Stomach (tissue), 9 donors: Measurements from ENCODE around the gene PTPRM. TPM values are rescaled to one million over a fixed set of nuclear protein-coding genes. Genes with fewer than 3 reads are reported as not detected.

Source experiments
- DNase-seq, 2 donors: peaks; one replicate each; pipeline versions ENCODE4 v3.0.0 to v3.0.0-alpha.2; 2013 to 2019
- H3K27ac ChIP-seq, 5 donors: fragments of 200-600 bp in 4 of 5; sonication (generic) in 4 of 5; one replicate each; pipeline ENCODE4 v1.5.1; 2013 to 2019; ENCODE audit warnings: mild to moderate bottlenecking in 1 of 5, moderate library complexity in 1 of 5
- H3K27me3 ChIP-seq, 3 donors: fragments of 200-600 bp; sonication (generic); one replicate each; pipeline ENCODE4 v1.5.1; 2017 to 2019; ENCODE audit warnings: mixed run types in 1 of 3
- H3K36me3 ChIP-seq, 4 donors: fragments of 200-600 bp; sonication (generic); 1 replicate in 3 of 4; 2 replicates in 1 of 4; pipeline ENCODE4 v1.5.1; 2016 to 2019
- H3K4me1 ChIP-seq, 4 donors: fragments of 200-600 bp; sonication (generic); one replicate each; pipeline ENCODE4 v1.5.1; 2016 to 2019
- H3K4me3 ChIP-seq, 4 donors: fragments of 200-600 bp; sonication (generic) in 3 of 4; one replicate each; pipeline ENCODE4 v1.5.1; 2016 to 2019; ENCODE audit warnings: mild to moderate bottlenecking in 1 of 4
- H3K9me3 ChIP-seq, 4 donors: fragments of 200-600 bp; sonication (generic); one replicate each; pipeline ENCODE4 v1.5.1; 2016 to 2019
- CTCF ChIP-seq, 7 experiments: fragments of 450-650 bp in 4 of 7; fragments of 200-600 bp in 3 of 7; sonication (generic) in 3 of 7; IDR thresholded peaks; one replicate each; pipeline ENCODE4 v1.5.1; 2016 to 2019; ENCODE audit warnings: antibody characterized with exemption in 7 of 7, control low read depth in 2 of 7, mild to moderate bottlenecking in 1 of 7
- EP300 ChIP-seq: sonication (generic); formaldehyde crosslinking; IDR thresholded peaks from one replicate; pipeline ENCODE4 v1.6.1; 2017; ENCODE audit warnings: antibody characterized with exemption
- POLR2A ChIP-seq, 4 donors: fragments of 450-650 bp; IDR thresholded peaks; one replicate each; pipeline ENCODE4 v1.6.1; 2016; ENCODE audit warnings: antibody characterized with exemption in 4 of 4, control low read depth in 2 of 4, mild to moderate bottlenecking in 1 of 4, moderate library complexity in 1 of 4
- POLR2AphosphoS5 ChIP-seq, 3 donors: sonication (generic); formaldehyde crosslinking; IDR thresholded peaks; one replicate each; pipeline ENCODE4 v1.6.1; 2016; ENCODE audit warnings: antibody characterized with exemption in 3 of 3
- WGBS, 5 donors: extraction: QIAGEN DNeasy Blood & Tissue Kit in 3 of 5; methylation state at CpG; one replicate each; pipeline versions ENCODE4 v1.1.5 to v1.1.7; 2013 to 2018; 5-methylcytosine and 5-hydroxymethylcytosine counted together
- intact Hi-C: fragments of 100-400 bp; cut with DNase I; formaldehyde crosslinking; loops from one replicate; pipeline ENCODE4 v1.15.1; 2023; ENCODE audit warnings: low total_unique reads
- polyA plus RNA-seq, 3 donors: library from polyadenylated mRNA; stranded (reverse); fragments of 200-250 nt; gene quantifications; one replicate each; pipeline ENCODE4 v1.2.3, GENCODE V29; 2013
- total RNA-seq, 5 donors: library from RNA; depleted of rRNA; stranded (reverse); fragments of >200 nt; gene quantifications; one replicate each; pipeline versions ENCODE4 v1.1.0 to v1.2.3, GENCODE V29; 2014 to 2016
- donor health status: healthy with polysubstance abuse.
- donor health status: Bipolar disorder and iron deficiency.
- donor health status: healthy.

Gene PTPRM
- total and polyA plus RNA-seq, 8 donors = 7.5 to 246 (median 58.2) TPM

- peak in 1 of 2 donors; percentile 36 for DNase-seq
- intact Hi-C loops = no loop called here
- Histone ChIP-seq H3K27ac (no peak overlapping the region), H3K4me3 (no peak overlapping the region), H3K36me3 (peaks cover 0 to 5% (median 0%) of the 10 kb centered on the region in 4 donors), H3K4me1 (no peaks in the 10 kb centered on the region), H3K27me3 (no peaks in the 10 kb centered on the region), H3K9me3 (no peaks in the 10 kb centered on the region)
- WGBS, 5 donors = 54 to 73% (median 63%) methylated on average over 6 of the region's 6 CpGs
- TF ChIP-seq CTCF (IDR thresholded peaks at IDR 0.05) = no peak
Observed at GRCh38 chr18:7974200-7974874, 407.2 kb downstream of the PTPRM start.

GRCh38 chr18:7977897-7978296 lies 410.8 kb downstream of the PTPRM start:
- Histone ChIP-seq H3K27me3 (no peaks in the 10 kb centered on the region), H3K4me1 (no peaks in the 10 kb centered on the region), H3K9me3 (no peaks in the 10 kb centered on the region), H3K4me3 (no peak overlapping the region), H3K36me3 (peaks cover 0 to 5% (median 0%) of the 10 kb centered on the region in 4 donors), H3K27ac (no peak overlapping the region)
- DNase-seq = no peak
- intact Hi-C loops = no loop called here
- no peak for TF ChIP-seq POLR2AphosphoS5 (IDR thresholded peaks at IDR 0.05)
- no peak for TF ChIP-seq EP300
- TF ChIP-seq POLR2A (IDR thresholded peaks at IDR 0.05) = no peak
- WGBS, 5 donors = 54 to 75% (median 69%) methylated on average over 4 of the region's 4 CpGs

GRCh38 chr18:7978834-7979233 lies 411.7 kb downstream of the PTPRM start:
- intact Hi-C loops = no loop called here
- 79 to 86% (median 85%) methylated on average over 4 of the region's 4 CpGs for WGBS, 5 donors
- H3K36me3 ChIP-seq = peaks cover 0 to 5% (median 0%) of the 10 kb centered on the region in 4 donors
- no peak overlapping the region for H3K4me3 ChIP-seq
- H3K27ac ChIP-seq = no peak overlapping the region
- TF ChIP-seq POLR2AphosphoS5 (IDR thresholded peaks at IDR 0.05) (no peak), EP300 (no peak), POLR2A (IDR thresholded peaks at IDR 0.05) (no peak), CTCF (IDR thresholded peaks at IDR 0.05) (no peak)
- no peaks in the 10 kb centered on the region for H3K4me1 ChIP-seq
- no peaks in the 10 kb centered on the region for H3K9me3 ChIP-seq
- H3K27me3 ChIP-seq = no peaks in the 10 kb centered on the region
- DNase-seq = no peak

- H3K9me3 ChIP-seq = no peaks in the 10 kb centered on the region
- DNase-seq = no peak
- H3K27me3 ChIP-seq = no peaks in the 10 kb centered on the region
- whole genome bisulfite sequencing, 5 donors = 90 to 98% (median 96%) methylated on average over 8 of the region's 8 CpGs
- no peak for TF ChIP-seq EP300
- no peak for TF ChIP-seq POLR2A (IDR thresholded peaks at IDR 0.05)
- H3K4me1 ChIP-seq = no peaks in the 10 kb centered on the region
- H3K27ac ChIP-seq = no peak overlapping the region
- intact Hi-C loops = no loop called here
- no peak overlapping the region for H3K4me3 ChIP-seq
- H3K36me3 ChIP-seq = peaks cover 0 to 5% (median 0%) of the 10 kb centered on the region in 4 donors
Observed at GRCh38 chr18:7979714-7980113, 412.6 kb downstream of the PTPRM start.

GRCh38 chr18:7980136-7980535 lies 413.0 kb downstream of the PTPRM start:
- 95 to 100% (median 96%) methylated on average over 3 of the region's 3 CpGs for WGBS, 5 donors
- TF ChIP-seq EP300 = no peak
- TF ChIP-seq CTCF (IDR thresholded peaks at IDR 0.05) = no peak
- TF ChIP-seq POLR2AphosphoS5 (IDR thresholded peaks at IDR 0.05) = no peak
- no peak for TF ChIP-seq POLR2A (IDR thresholded peaks at IDR 0.05)
- Histone ChIP-seq H3K27ac (no peak overlapping the region), H3K4me1 (no peaks in the 10 kb centered on the region), H3K36me3 (peaks cover 0 to 5% (median 0%) of the 10 kb centered on the region in 4 donors), H3K9me3 (no peaks in the 10 kb centered on the region), H3K27me3 (no peaks in the 10 kb centered on the region), H3K4me3 (no peak overlapping the region)
- no peak for DNase-seq
- intact Hi-C loops = no loop called here
